Measurements from ENCODE around the gene SLC39A11. TPM values are rescaled to one million over a fixed set of nuclear protein-coding genes. Genes with fewer than 3 reads are reported as not detected.

Gene SLC39A11
- total RNA-seq, 1 experiment from 2014 or later: 46.4 TPM

- BruUV-seq (replicated peaks): no TSS peak
- H3K4me2 ChIP-seq (ENCODE audit: low read length): no peak overlapping the region
- POLR2A ChIA-PET: no interaction called here
- H3K9me3 ChIP-seq (ENCODE audit: control insufficient read depth in 1 of 2, insufficient read depth in 1 of 2, low read depth in 1 of 2, low read length in 2 of 2): no peaks in the 10 kb centered on the region
- 0 out of 4 replicates have a peak, but pooled peaks cover 0 to 4% of the 10 kb centered on the region in 2 experiments for H3K4me1 ChIP-seq (ENCODE audit: control insufficient read depth in 1 of 2, insufficient read depth in 2 of 2, low read length in 2 of 2)
- no peaks in the 10 kb centered on the region for H3K36me3 ChIP-seq (ENCODE audit: control insufficient read depth in 1 of 2, insufficient read depth in 2 of 2, low read length in 2 of 2)
- H3K27ac ChIP-seq (ENCODE audit: low read depth, low read length): no peak overlapping the region
- H4K20me1 ChIP-seq (ENCODE audit: insufficient read depth): no peaks in the 10 kb centered on the region
- CTCF ChIA-PET: no interaction called here
- no peak overlapping the region for H3K4me3 ChIP-seq (replicated peaks in 1 of 2; ENCODE audit: low read depth in 1 of 2, low read length in 2 of 2)
- ATAC-seq (no peak), DNase-seq (ENCODE audit: low read depth, low spot score) (no peak)
- no peaks in the 10 kb centered on the region for H3K79me2 ChIP-seq (ENCODE audit: insufficient read depth, low read length)
- no peaks in the 10 kb centered on the region for H3K27me3 ChIP-seq (ENCODE audit: insufficient read depth, low read length)
- H3K9me2 ChIP-seq (ENCODE audit: insufficient read depth): no peaks in the 10 kb centered on the region
- intact Hi-C loops (cut with micrococcal nuclease): no loop called here
- TF ChIP-seq JUND (IDR thresholded peaks at IDR 0.05) (no peak), EZH2phosphoT487 (IDR thresholded peaks at IDR 0.05; ENCODE audit: borderline replicate concordance) (no peak), CTCF (IDR thresholded peaks at IDR 0.05 in 2 of 3, conservative IDR thresholded peaks at IDR 0.05 in 1 of 3; ENCODE audit: borderline replicate concordance in 1 of 3, insufficient read depth in 1 of 3, low read depth in 2 of 3, low read length in 2 of 3) (no peak), REST (IDR thresholded peaks at IDR 0.05; ENCODE audit: low read depth) (no peak), TCF7L2 (IDR thresholded peaks at IDR 0.05; ENCODE audit: borderline replicate concordance, extremely low read depth, insufficient read depth, insufficient read length) (no peak), ZBTB33 (IDR thresholded peaks at IDR 0.05; ENCODE audit: extremely low read depth, insufficient replicate concordance, low read length) (no peak), FOSL1 (IDR thresholded peaks at IDR 0.05; ENCODE audit: low read depth) (no peak), ZNF274 (IDR thresholded peaks at IDR 0.05; ENCODE audit: low read depth, low read length) (no peak), POLR2AphosphoS5 (IDR thresholded peaks at IDR 0.05; ENCODE audit: low read depth, low read length) (no peak), EGR1 (IDR thresholded peaks at IDR 0.05; ENCODE audit: low read depth) (no peak), YY1 (IDR thresholded peaks at IDR 0.05; ENCODE audit: extremely low read depth, insufficient replicate concordance, low read depth, low read length) (no peak), ATF3 (IDR thresholded peaks at IDR 0.05) (no peak), EZH2 (IDR thresholded peaks at IDR 0.05) (no peak), ZFX (IDR thresholded peaks at IDR 0.05) (no peak)
- RAD21 ChIA-PET (ENCODE audit: low non-redundant PET in 1 of 2, low total read pairs in 2 of 2, uncharacterized antibody in 2 of 2, unreplicated experiment in 2 of 2): no interaction called here
- H3K9ac ChIP-seq (ENCODE audit: low read length): no peak overlapping the region
- H2AFZ ChIP-seq (ENCODE audit: low read depth, low read length, poor library complexity, severe bottlenecking): no peak overlapping the region
These were observed 222.9 kb downstream of the SLC39A11 start for GRCh38 chr17:72869630-72870029.
